ENCODE data around the gene LARGE1.

- TF ChIP-seq POLR2AphosphoS5 (IDR thresholded peaks at IDR 0.05; ENCODE audit: low read depth, low read length) (no peak), TAF1 (IDR thresholded peaks at IDR 0.05; ENCODE audit: borderline replicate concordance, insufficient read depth, low read length) (no peak), REST (IDR thresholded peaks at IDR 0.05; ENCODE audit: insufficient read depth in 1 of 2, low read depth in 2 of 2, low read length in 2 of 2) (no peak)
Observed at GRCh38 chr22:33569018-33569417, 351.3 kb downstream of the LARGE1 start.
